HG02870 (cell line): ENCODE data around the gene EFR3B.

Source experiments
- ATAC-seq: cut with Tn5 transposase; IDR thresholded peaks from one replicate; pipeline ENCODE4 v1.9.1; 2021; ENCODE audit warnings: mild to moderate bottlenecking, moderate library complexity; ENCODE audit not compliant: unreplicated experiment

EFR3B gene

DNA sequence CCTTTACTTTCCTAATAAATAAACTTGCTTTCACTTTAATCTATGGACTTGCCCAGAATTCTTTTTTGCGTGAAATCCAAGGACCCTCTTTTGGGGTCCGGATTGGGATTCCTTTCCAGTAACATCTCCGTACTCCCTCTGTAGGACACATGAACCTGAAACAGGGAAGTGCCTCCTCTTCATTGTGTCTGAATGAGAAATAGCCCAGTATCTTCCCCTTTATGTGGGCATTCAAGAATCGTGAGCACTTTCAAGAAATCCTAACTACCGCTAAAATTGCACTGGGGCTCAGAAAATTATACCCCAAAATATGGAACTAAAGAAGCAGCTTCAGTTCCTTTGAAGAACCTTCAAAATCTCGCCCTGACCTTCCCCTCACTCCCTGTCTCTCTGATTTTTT lies 134.3 kb downstream of the EFR3B start:
- no peak for ATAC-seq

DNA sequence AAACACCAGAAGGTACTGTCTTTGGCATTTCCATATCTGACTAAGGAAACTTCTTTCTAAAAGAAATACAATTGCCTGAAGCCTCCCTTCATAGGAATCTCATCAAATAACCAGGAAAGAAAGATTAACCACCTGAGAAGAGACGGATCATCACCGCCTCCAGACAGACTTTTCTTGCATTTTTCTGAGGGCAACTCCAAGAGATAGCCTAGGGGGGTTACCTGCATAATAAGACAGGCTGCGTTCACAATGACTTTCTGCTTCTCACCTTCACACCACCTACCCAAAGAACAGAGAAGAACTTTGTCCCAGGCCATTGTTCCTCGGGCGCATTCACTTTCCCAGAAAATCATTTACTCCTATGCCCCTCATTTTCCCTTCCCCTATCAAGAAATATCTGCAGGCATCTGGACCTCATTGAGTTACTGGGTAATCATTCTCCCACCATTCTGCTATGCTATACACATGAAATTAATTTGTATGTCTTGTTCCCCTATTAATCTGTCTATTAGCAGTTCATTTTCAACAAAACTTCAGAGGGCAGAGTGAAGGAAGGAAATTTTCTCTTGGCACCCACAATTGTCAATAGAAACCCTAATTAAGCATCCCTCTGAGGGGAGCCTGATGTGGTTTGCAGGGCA lies 134.8 kb downstream of the EFR3B start:
- ATAC-seq = no peak

- ATAC-seq = no peak
These were observed 135.3 kb downstream of the EFR3B start for GRCh38 chr2:25177211-25177611.

- ATAC-seq = no peak
These were observed 137.1 kb downstream of the EFR3B start for GRCh38 chr2:25178976-25179375.

DNA sequence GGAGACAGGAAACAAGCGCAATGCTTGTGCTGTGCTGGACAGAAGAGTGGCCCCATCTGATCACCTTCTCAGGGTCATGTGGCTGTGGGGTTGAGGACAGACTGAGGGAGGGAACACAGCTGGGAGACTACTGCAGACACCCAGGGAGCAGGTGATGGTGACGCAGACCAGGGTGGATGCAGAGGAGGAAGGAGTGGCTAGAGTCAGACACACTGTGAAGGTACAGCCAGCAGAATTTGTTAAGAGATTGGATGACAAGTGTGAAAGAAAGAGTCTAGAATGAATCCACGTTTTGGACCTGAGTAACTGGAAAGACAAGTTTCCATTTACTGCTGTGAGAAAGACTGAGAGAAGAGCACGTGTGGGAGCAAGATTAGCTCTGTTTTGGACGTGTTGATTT lies 142.4 kb downstream of the EFR3B start:
- ATAC-seq = no peak

- ATAC-seq = no peak
These were observed 146.0 kb downstream of the EFR3B start for GRCh38 chr2:25187729-25188350.

GRCh38 chr2:25188405-25188804 lies 146.5 kb downstream of the EFR3B start:
- no peak for ATAC-seq

GRCh38 chr2:25190536-25190935 lies 148.7 kb downstream of the EFR3B start:
- ATAC-seq = no peak

GRCh38 chr2:25194576-25195122 lies 152.8 kb downstream of the EFR3B start:
- no peak for ATAC-seq

DNA sequence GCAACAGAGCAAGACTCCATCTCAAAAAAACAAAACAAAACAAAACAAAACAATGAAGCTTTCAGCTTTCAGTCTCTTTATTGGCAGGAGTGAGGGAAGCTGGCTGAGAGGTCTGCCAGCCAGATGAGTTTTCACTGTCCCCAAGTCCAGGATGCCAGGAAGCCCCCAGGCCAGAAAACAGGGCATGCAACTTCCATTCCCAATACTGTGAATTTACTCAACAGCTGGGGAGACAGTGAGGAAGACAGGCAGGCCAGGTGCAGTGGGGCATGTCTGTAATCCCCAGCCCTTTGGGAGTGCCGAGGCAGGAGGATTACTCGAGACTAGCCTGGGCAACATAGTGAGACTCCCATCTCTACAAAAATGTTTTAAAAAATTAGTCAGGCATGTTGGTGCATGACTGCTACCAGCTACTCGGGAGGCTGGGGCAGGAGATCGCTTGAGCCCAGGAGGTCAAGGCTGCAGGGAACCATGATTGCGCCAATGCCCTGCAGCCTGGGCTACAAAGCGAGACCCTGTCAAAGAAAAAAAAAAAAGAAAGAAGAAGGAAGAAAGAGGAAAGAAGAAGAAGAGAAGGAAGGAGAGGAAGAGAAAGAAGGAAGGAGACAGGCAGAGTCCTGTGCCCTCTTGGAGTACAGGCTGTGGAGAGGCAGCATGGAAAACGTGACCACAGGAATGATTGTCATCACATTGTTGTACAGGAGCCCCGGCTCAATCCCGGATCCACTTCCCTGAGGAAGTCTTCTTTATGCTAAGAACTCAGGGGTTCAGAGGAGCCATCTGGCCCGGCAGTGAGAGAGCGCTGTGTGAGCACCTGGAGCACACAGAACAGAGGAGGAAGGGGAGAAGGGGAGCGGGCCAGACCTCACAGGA lies 155.7 kb downstream of the EFR3B start:
- ATAC-seq = no peak

DNA sequence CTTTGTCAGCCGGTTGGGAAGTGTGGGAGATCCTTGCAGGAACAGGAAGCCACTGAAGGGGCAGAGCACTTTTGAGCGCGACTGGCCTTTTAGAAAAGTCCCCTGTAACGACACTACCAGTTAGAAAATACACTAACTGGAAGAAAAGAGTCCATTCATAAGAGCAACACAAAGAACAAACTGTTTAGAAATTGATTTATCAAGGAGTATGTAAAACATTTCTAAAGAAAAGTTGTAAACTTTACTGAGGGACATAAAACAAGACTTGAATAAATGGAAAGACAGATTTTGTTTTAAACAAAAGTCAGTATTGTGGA lies 156.3 kb downstream of the EFR3B start:
- ATAC-seq = no peak

GRCh38 chr2:25198576-25198975 lies 156.7 kb downstream of the EFR3B start:
- ATAC-seq = no peak

GRCh38 chr2:25201265-25201664 lies 159.4 kb downstream of the EFR3B start:
- ATAC-seq = no peak

DNA sequence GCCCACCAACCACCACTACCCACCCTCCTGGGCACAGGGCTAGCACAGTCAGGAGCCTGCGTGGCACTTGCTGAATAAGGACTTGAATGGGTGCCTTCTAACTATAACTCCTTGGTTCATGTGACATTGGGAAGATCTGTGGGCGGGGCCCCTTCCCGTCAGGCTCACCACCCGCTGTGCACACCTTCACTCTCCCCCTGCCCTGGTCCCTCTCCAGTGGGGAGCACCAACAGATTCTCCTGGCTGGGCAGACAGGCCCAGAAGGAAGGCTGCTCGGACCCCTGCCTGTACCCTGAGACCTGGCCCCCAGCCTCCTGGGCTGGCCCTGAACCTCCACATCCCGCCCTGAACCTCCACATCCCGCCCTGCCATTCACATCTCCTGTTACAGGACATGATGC lies 159.9 kb downstream of the EFR3B start:
- no peak for ATAC-seq

GRCh38 chr2:25202275-25202674 lies 160.4 kb downstream of the EFR3B start:
- no peak for ATAC-seq

DNA sequence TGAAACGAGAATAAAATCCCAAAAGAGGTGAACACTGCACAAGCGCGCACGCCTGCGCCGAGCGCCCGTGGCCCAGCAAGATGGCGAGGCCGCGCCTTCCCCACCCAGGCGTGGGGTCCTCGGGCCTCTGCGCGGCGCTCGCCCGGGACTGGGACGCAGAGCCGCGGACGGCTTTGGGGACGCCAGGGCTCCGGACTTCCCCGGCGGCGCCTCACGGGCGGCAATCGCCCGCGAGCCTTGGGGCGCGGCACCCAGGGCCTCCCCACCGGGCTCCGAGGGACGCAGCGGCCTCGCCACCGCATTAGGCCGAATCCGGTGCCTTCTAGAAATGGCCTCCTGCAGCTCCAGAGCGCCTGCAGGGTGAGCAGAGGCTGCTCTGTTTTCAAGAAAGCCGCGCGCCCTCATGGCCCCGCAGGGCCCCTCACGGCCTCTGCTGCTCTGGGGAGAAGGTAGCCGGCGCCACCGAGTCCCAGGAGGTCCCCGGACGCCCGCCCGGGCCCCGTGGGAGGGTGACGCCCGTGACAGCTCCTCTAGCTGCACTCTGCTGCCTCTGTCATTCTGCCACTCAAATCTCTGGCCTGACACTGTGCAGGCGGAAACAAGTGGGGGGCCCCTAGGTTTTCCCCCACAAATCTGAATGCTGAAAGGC lies 162.4 kb downstream of the EFR3B start:
- ATAC-seq = no peak

- no peak for ATAC-seq
These were observed 165.2 kb downstream of the EFR3B start for GRCh38 chr2:25207078-25207545.
